NCI-H146 treated with DMSO at 0.1 percent for 48 hours (cell line): ENCODE results near the gene PAEP.
"Not testable (repeated sequence)": the region's sequence is repeated elsewhere in the genome, so short reads cannot be mapped to it uniquely, and the experiment has no call there.

Experiments
- DNase-seq: peaks from one replicate; lab custom pipeline; 2025; ENCODE audit not compliant: unreplicated experiment; lab: John Stamatoyannopoulos, UW

Gene PAEP

GRCh38 chr9:135525241-135526088 is 36.1 kb upstream of the PAEP start:
- DNase-seq, result no peak

GRCh38 chr9:135526089-135526729 is 35.3 kb upstream of the PAEP start:
- no peak for DNase-seq

- no peak for DNase-seq
Measured at GRCh38 chr9:135526730-135527571, 34.6 kb upstream of the PAEP start.

- not testable (repeated sequence) for DNase-seq
Measured at GRCh38 chr9:135528842-135529435, 32.6 kb upstream of the PAEP start.

GRCh38 chr9:135530146-135530545 is 31.4 kb upstream of the PAEP start:
- DNase-seq, result no peak

- no peak for DNase-seq
Measured at GRCh38 chr9:135531096-135531495, 30.5 kb upstream of the PAEP start.

- DNase-seq, result no peak
Measured at GRCh38 chr9:135533113-135533512, 28.4 kb upstream of the PAEP start.

GRCh38 chr9:135533674-135534073 is 27.9 kb upstream of the PAEP start:
- DNase-seq, result no peak

GRCh38 chr9:135534192-135534711 is 27.3 kb upstream of the PAEP start:
- DNase-seq, result not testable (repeated sequence)

GRCh38 chr9:135534826-135535225 is 26.7 kb upstream of the PAEP start:
- DNase-seq, result not testable (repeated sequence)

GRCh38 chr9:135535631-135536030 is 25.9 kb upstream of the PAEP start:
- not testable (repeated sequence) for DNase-seq

- DNase-seq, result no peak
Measured at GRCh38 chr9:135536216-135536615, 25.3 kb upstream of the PAEP start.

- not testable (repeated sequence) for DNase-seq
Measured at GRCh38 chr9:135543262-135543894, 18.2 kb upstream of the PAEP start.

GRCh38 chr9:135544981-135545635 is 16.4 kb upstream of the PAEP start:
- no peak for DNase-seq

GRCh38 chr9:135545646-135546176 is 15.8 kb upstream of the PAEP start, which contains the start of gene OBP2A:
Gene OBP2A, plus strand, starts transcription at chr9:135546126. Its CDS starts 55 bp downstream, at chr9:135546181.
- not testable (repeated sequence) for DNase-seq

- DNase-seq, result not testable (repeated sequence)
Measured at GRCh38 chr9:135546792-135547617, 14.6 kb upstream of the PAEP start.

GRCh38 chr9:135547756-135548736 is 13.5 kb upstream of the PAEP start:
- DNase-seq, result no peak
